Esophagus squamous epithelium (tissue), 5 donors: ENCODE data around the gene MICAL2. TPM values are rescaled to one million over a fixed set of nuclear protein-coding genes. Genes with fewer than 3 reads are reported as not detected.

Experiments used
- DNase-seq: peaks from one replicate; lab custom pipeline; 2025; lab: John Stamatoyannopoulos, UW
- H3K27ac ChIP-seq, 4 donors: fragments of 200-600 bp; sonication (generic); one replicate each; pipeline ENCODE4 v1.5.1; 2016 to 2019; ENCODE audit warnings: mild to moderate bottlenecking in 1 of 4
- H3K27me3 ChIP-seq, 4 donors: fragments of 200-600 bp; sonication (generic); 1 replicate in 3 of 4; 2 replicates in 1 of 4; pipeline versions ENCODE4 v1.5.1 to v1.6.0; 2017 to 2021; ENCODE audit warnings: antibody characterized with exemption in 1 of 4
- H3K36me3 ChIP-seq, 3 donors: fragments of 200-600 bp; sonication (generic); one replicate each; pipeline ENCODE4 v1.5.1; 2016 to 2019
- H3K4me1 ChIP-seq, 3 donors: fragments of 200-600 bp; sonication (generic); one replicate each; pipeline ENCODE4 v1.5.1; 2017 to 2019
- H3K4me3 ChIP-seq, 4 donors: fragments of 200-600 bp; sonication (generic); 1 replicate in 3 of 4; 2 replicates in 1 of 4; pipeline ENCODE4 v1.5.1; 2016 to 2019; ENCODE audit warnings: mild to moderate bottlenecking in 2 of 4, moderate library complexity in 1 of 4
- H3K9me3 ChIP-seq, 3 donors: fragments of 200-600 bp; sonication (generic); one replicate each; pipeline ENCODE4 v1.5.1; 2016 to 2019
- POLR2A ChIP-seq, 4 donors: fragments of 450-650 bp; IDR thresholded peaks; one replicate each; pipeline ENCODE4 v1.6.1; 2017; ENCODE audit warnings: antibody characterized with exemption in 4 of 4, mild to moderate bottlenecking in 4 of 4, moderate library complexity in 3 of 4
- WGBS, 2 donors: methylation state at CpG; one replicate each; pipeline ENCODE4 v1.1.5; 2018; 5-methylcytosine and 5-hydroxymethylcytosine counted together
- intact Hi-C: fragments of 100-400 bp; cut with DNase I; formaldehyde crosslinking; loops from one replicate; pipeline ENCODE4 v1.15.0; 2022
- total RNA-seq, 4 donors: library from RNA; depleted of rRNA; stranded (reverse); fragments of >200 nt; gene quantifications; one replicate each; pipeline ENCODE4 v1.1.0, GENCODE V29; 2016
- TF ChIP-seq, protein P1 (sequence below), 6 experiments: fragments of 450-650 bp in 4 of 6; fragments of 200-600 bp in 2 of 6; sonication (generic) in 2 of 6; IDR thresholded peaks; one replicate each; pipeline ENCODE4 v1.5.1; 2016 to 2019; ENCODE audit warnings: antibody characterized with exemption in 6 of 6, mild to moderate bottlenecking in 4 of 6, moderate library complexity in 4 of 6
- donor health status: DM: yes; HTN: yes; CAD: no.

MICAL2 gene
- total RNA-seq, 4 donors from 2014 or later: 10.1 to 49.0 (median 19.8) TPM

DNA sequence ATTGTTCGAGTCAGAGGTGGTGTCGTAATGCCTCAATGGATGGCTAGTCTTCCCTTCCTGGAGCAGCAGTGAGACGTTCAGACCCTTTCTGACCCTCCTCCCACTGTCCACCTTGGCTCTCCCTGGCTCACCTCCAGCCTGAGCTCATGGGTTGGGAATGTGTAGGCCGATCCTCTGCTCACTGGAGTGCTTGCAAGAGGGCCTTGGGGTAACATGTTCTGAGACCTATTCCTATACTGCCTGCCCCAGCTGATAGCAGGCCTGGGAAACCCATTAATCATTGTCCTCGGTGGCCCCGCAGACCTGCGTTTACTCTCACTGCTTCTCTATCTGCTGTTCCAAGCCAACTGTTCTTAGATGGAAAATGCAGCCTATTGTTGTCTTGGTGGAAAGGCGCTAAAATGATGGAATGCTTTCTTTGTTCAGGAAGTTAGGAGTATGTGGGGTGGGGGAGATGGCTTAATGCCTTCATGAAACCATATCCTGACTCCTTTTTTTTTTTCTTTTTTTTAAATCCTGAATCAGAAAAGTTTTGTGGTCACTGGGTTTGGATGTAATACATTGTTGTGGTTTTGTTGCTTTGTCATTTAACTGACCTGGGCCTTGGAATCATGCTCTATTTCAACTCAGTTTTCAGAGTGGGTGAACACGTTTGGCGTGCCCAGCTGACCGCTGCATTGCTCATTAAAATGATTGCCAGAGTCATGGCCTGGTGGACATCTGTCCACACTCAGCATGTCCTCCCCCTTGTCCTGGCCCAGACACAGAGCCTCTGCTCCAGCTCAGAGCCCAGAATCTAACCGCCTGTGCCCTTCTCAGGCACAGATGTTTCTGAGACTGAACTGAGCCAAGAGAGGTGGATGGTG, 72.5 kb downstream of the MICAL2 start:
- no peak for DNase-seq
- no peaks in the 10 kb centered on the region for H3K9me3 ChIP-seq
- TF ChIP-seq, protein P1, sequence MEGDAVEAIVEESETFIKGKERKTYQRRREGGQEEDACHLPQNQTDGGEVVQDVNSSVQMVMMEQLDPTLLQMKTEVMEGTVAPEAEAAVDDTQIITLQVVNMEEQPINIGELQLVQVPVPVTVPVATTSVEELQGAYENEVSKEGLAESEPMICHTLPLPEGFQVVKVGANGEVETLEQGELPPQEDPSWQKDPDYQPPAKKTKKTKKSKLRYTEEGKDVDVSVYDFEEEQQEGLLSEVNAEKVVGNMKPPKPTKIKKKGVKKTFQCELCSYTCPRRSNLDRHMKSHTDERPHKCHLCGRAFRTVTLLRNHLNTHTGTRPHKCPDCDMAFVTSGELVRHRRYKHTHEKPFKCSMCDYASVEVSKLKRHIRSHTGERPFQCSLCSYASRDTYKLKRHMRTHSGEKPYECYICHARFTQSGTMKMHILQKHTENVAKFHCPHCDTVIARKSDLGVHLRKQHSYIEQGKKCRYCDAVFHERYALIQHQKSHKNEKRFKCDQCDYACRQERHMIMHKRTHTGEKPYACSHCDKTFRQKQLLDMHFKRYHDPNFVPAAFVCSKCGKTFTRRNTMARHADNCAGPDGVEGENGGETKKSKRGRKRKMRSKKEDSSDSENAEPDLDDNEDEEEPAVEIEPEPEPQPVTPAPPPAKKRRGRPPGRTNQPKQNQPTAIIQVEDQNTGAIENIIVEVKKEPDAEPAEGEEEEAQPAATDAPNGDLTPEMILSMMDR (IDR thresholded peaks at IDR 0.05): no peak
- intact Hi-C loops: no loop called here
- WGBS, 2 donors: 49 to 65% methylated on average over 11 to 12 of the region's 12 CpGs
- H3K4me1 ChIP-seq: peaks cover 0 to 42% (median 10%) of the 10 kb centered on the region in 3 donors
- no peaks in the 10 kb centered on the region for H3K36me3 ChIP-seq
- H3K27me3 ChIP-seq: no peaks in the 10 kb centered on the region
- no peak overlapping the region for H3K4me3 ChIP-seq
- peak overlapping the region in 3 of 4 donors; percentile 57 to 62 (median 57) for H3K27ac ChIP-seq

DNA sequence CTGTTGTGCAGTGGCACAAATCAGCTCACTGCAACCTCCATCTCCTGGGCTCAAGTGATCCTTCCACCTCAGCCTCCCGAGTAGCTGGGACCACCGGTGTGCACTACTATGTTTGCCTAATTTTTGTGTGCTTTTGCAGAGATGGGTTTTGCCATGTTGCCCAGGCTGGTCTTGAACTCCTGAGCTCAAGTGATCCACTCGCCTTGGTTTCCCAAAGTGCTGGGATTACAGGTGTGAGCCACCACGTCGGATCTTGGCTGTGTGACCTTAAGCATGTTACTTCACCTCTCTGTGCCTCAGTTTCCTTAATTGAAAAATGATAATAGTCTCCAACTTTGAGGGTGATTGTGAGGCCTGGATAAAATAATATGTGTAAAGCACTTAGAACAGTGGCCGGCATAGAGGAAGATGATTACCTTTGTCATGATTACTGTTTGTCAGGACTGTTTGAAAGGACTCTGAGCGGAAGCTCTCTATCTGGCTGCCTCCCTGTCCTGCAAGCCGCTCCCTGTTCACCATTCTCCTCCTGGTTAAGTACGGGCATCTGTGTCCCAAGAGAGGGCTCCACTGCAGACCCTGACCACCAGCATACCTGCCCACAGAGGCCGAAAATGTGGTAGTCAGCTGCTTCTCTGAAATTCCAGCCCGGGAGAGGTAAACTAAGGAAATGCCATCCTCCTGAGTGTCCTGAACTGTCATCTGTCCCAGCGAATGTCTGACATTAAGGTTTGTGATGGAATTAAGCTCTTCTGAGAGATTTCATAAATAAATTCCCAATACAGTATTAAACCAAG, 73.6 kb downstream of the MICAL2 start:
- no peak for TF ChIP-seq POLR2A (IDR thresholded peaks at IDR 0.05)
- TF ChIP-seq, protein P1 (IDR thresholded peaks at IDR 0.05): no peak
- H3K9me3 ChIP-seq: no peaks in the 10 kb centered on the region
- WGBS, 2 donors: 91 to 95% methylated on average over 11 to 12 of the region's 12 CpGs
- no peak for DNase-seq
- no peaks in the 10 kb centered on the region for H3K27me3 ChIP-seq
- intact Hi-C loops: no loop called here
- H3K36me3 ChIP-seq: no peaks in the 10 kb centered on the region
- no peak overlapping the region for H3K4me3 ChIP-seq
- peaks cover 0 to 42% (median 10%) of the 10 kb centered on the region in 3 donors for H3K4me1 ChIP-seq
- H3K27ac ChIP-seq: peak overlapping the region in 2 of 4 donors; percentile 52 to 57

DNA sequence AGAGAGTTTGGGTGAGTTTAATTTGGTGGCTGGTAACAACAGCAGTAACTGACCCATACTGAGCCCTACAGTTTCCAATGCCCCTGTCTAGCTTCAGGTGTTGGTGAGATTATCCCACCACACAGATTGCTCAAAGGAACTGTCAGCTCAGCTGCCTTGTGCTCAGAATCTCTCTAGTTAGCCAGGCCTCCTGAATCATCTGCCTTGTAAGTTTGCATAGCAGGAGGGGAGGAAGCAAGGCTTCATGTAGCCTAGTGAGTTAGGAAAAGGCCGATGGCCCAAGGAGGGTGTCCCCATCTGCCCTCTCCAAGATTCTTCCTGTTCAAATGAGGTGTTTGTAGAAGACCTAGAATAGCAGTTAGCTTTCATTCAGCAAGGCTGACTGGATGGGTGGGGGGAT, 74.3 kb downstream of the MICAL2 start:
- WGBS, 2 donors: 89% methylated on average over 1 of the region's 1 CpG; no CpG with 5 or more reads in 1 of the 2 donors
- Histone ChIP-seq H3K4me1 (peaks cover 0 to 44% (median 10%) of the 10 kb centered on the region in 3 donors), H3K36me3 (no peaks in the 10 kb centered on the region), H3K27ac (no peak overlapping the region), H3K27me3 (no peaks in the 10 kb centered on the region), H3K9me3 (no peaks in the 10 kb centered on the region), H3K4me3 (no peak overlapping the region)
- no peak for DNase-seq
- TF ChIP-seq, protein P1 (IDR thresholded peaks at IDR 0.05): no peak
- no peak for TF ChIP-seq POLR2A (IDR thresholded peaks at IDR 0.05)
- intact Hi-C loops: no loop called here

DNA sequence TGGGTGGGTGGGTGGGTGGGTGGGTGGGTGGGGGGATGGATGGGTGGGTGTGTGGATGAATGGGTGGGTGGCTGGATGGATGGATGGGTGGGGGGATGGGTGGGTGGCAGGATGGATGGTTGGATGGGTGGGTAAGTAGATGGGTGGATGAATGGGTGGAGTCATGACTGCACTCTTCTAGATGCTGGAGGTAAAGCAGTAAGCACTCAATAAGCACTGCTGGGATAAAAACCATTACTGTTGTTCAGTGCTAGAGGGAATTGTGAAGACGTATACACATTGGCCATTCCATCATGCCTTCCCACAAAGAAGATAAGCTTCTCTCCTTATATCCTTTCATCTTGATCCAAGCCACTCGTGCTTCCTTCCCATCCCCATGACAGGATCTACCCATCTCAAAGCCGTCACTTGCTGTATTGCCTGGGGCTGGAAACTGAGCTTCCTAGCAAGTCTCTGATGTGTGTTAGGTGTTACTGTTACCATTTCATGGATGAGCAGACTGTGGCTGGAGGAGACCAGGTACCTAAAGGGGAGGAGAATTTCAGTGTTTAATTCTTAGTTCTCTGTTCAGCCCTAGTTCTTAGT, 74.8 kb downstream of the MICAL2 start:
- no peak for DNase-seq
- 71 to 79% methylated on average over 3 of the region's 3 CpGs for WGBS, 2 donors
- intact Hi-C loops: no loop called here
- TF ChIP-seq, protein P1 (IDR thresholded peaks at IDR 0.05): no peak
- no peak for TF ChIP-seq POLR2A (IDR thresholded peaks at IDR 0.05)
- no peaks in the 10 kb centered on the region for H3K27me3 ChIP-seq
- no peak overlapping the region for H3K4me3 ChIP-seq
- H3K4me1 ChIP-seq: peaks cover 0 to 44% (median 10%) of the 10 kb centered on the region in 3 donors
- H3K27ac ChIP-seq: peak overlapping the region in 3 of 4 donors; percentile 29 to 54 (median 39)
- no peaks in the 10 kb centered on the region for H3K36me3 ChIP-seq
- H3K9me3 ChIP-seq: no peaks in the 10 kb centered on the region
